GM18505 (cell line): Measurements from ENCODE around the gene SLX1B.
"Not testable (repeated sequence)": the region's sequence is repeated elsewhere in the genome, so short reads cannot be mapped to it uniquely, and the experiment has no call there.

Experiments
- ATAC-seq: cut with Tn5 transposase; IDR thresholded peaks from one replicate; pipeline ENCODE4 v1.9.1; 2021; ENCODE audit not compliant: unreplicated experiment

Gene SLX1B

DNA sequence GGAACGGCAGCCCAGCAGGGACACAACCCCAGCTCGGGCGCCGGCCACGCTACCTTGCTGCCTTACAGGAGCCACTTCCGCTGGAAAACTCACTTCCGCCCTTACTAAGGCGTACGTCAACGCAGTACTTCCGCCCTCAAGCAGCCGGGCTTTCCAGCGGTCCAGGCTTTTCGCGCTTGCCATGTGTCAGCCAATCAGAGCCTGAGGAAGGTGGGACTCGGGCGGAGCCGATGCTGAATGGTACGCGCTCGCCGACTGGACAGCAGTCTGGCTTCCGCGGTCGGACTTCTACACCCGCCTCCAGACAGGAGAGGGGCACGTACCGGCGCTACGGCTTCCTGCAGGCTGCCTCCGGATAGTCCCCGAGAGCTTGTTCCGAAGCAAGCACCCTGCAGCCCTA lies at the start of gene SLX1B, which contains the start of gene BOLA2:
SLX1B (plus strand) TSS at position 265 of the 400 bp plus-strand sequence.
BOLA2 (minus strand) TSS at position 83 of the 400 bp plus-strand sequence. CDS start 98 bp downstream, outside the sequence.
- ATAC-seq: peak; percentile 78

DNA sequence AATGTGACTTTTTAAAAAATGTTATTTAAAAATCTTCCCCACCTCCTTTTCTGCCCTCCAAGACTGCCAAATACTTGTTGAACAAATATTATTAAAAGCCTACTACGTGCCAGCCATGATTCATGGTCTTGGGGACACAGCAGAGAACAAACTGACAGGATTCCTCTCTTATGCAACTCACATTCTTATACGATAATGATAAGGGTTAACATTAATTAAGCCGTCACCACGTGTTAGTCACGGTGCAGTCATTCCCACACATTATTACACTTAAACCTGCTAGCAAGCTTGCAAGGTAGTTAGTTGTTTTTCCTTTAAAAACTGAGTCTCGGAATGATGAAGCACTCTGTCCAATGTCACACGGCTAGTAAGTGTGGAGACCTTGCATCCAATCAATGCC lies 49.1 kb upstream of the SLX1B start:
- not testable (repeated sequence) for ATAC-seq

DNA sequence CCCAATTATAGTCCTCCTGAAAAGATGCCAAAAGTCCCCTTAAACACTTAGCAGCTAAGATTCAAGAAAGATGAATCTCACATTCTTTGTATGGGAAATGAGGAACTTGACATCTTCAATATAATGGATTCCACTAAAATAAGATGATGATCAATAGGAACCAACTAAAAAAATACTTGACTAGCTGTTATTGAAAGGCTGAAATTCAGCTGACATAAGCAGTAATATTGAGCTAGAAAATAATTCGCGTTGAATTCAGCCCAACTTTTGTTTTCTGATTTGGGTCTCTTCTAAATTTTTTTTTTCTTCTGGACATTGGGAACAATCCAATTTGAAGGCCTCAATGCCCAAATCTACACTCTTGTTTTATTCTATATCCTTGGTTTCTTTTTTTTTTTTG lies 30.7 kb upstream of the SLX1B start:
- ATAC-seq: not testable (repeated sequence)

DNA sequence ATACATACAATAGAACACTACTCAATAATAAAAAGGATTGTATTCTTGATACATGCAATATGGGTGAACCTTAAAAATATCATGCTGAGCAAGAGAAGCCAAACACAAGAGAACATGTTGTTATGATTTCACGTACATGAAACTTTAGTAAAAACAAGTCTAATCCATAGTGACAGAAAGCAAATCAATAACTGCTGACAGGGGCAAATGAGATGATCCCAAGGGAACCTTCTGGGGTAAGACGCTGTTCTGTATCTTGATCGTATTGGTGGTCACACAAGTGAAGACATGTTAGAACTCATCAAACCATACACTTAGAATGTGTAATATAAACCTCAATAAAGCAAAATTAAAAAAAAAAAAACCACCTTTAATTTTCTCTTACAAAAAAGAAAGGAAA lies 28.9 kb upstream of the SLX1B start:
- not testable (repeated sequence) for ATAC-seq

DNA sequence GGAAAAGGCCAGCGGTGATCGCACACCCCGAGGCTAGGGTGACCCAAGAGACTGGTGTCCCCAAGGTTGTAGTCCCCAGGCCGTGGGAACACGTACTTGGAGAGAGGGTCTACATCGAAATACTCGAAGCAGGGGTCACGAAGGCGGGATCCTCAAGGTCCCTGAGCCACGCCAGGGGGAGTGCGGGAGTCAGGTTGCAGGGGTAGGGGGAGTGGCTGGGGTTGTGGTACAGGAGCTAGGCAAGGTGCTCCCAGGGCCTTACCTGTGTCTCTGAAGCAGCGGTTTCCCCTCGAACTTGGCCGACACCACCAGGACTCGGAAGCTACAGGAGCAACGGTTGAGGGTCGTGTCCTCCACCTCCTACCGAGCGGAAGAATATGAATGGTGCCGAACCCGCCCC lies 579 bp upstream of the SLX1B start:
- ATAC-seq: not testable (repeated sequence)

DNA sequence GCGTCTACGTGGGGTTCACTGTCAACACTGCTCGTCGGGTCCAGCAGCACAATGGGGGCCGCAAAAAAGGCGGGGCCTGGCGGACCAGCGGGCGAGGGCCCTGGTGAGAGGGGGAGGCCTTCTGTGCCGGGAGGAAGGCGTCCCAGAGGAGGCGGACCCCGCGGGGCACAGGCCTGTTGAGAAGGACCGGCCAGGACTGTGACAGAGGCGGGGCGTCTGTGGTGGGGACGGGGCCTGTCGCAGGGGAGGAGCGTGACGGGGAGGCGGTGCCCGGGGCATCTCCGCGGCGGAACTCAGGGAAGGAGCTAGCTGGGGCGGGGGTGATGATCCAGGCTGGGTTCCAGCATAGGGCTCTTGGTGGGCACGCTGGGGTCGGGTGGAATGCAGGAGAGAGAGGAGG lies 495 bp downstream of the SLX1B start:
- peak; percentile 55 for ATAC-seq

DNA sequence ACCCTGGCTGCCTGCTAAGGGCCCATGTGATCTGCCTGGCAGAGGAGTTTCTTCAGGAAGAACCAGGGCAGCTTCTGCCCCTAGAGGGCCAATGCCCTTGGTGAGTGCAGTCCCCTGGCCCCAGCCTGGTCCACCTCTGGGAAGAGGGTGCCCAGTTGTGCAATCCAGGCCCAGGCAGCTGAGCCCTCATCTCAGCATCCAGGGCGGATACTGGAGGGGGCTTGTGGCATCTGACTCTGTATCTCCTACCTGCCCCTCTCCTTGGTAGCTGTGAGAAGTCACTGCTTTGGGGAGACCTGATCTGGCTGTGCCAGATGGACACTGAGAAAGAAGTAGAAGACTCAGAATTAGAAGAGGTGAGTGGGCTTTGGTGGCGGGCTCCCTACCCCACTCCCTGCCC lies 3.3 kb downstream of the SLX1B start:
- not testable (repeated sequence) for ATAC-seq

DNA sequence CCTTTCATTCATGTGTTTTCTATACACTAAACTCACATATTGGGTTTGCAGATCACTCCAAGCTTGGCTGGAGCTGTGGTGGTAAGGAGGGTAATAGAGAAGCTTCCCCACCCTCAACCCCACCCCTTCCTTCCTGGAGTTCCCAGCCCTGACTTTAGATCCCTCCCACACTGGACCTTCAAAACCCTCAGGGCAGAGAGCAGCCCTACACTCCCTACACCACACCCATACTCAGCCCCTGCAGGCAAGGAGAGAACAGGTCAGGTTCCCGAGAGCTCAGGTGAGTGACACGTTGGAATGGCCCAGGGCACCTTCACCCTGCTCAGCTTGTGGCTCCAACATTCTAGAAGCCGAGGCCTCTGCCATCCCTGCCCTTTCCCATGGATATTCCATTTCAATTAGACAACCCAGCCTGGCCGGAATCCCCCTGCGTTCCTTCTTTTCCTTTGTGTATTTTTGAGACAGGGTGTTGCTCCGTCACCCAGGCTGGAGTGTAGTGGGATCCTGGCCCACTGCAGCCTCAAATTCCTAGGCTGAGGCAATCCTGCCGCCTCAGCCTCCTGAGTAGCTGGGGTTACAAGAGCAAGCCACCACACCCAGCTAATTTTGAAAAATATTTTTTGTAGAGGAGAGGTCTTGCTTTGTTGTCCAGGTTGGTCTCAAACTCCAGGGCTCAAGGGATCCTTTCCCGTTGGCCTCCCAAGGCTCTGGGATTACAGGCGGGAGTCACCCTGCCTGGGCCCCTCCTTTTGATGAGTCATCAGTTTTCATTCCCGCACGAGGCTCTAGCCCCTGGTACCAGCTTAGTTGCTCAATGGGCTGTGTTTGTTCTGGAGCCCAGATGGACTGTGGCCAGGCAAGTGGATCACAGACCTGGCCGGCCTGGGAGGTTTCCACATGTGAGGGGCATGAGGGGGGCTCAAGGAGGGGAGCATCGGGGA lies 5.6 kb downstream of the SLX1B start, which contains the start of gene SULT1A4:
SULT1A4 (plus strand) TSS at position 208 of the 941 bp plus-strand sequence. CDS start 1,473 bp downstream, outside the sequence.
- ATAC-seq: not testable (repeated sequence)

DNA sequence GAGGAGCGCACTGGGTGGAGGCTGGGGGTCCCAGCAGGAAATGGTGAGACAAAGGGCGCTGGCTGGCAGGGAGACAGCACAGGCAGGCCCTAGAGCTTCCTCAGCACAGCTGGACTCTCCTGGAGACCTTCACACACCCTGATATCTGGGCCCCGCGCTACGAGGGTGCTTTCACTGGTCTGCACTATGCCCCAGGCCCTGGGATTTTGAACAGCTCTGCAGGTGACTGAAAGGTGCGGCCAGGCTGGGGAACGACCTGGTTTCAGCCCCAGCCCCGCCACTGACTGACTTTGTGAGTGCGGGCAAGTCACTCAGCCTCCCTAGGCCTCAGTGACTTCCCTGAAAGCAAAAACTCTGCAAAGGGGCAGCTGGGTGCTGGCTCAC lies 6.3 kb downstream of the SLX1B start:
- ATAC-seq: not testable (repeated sequence)

DNA sequence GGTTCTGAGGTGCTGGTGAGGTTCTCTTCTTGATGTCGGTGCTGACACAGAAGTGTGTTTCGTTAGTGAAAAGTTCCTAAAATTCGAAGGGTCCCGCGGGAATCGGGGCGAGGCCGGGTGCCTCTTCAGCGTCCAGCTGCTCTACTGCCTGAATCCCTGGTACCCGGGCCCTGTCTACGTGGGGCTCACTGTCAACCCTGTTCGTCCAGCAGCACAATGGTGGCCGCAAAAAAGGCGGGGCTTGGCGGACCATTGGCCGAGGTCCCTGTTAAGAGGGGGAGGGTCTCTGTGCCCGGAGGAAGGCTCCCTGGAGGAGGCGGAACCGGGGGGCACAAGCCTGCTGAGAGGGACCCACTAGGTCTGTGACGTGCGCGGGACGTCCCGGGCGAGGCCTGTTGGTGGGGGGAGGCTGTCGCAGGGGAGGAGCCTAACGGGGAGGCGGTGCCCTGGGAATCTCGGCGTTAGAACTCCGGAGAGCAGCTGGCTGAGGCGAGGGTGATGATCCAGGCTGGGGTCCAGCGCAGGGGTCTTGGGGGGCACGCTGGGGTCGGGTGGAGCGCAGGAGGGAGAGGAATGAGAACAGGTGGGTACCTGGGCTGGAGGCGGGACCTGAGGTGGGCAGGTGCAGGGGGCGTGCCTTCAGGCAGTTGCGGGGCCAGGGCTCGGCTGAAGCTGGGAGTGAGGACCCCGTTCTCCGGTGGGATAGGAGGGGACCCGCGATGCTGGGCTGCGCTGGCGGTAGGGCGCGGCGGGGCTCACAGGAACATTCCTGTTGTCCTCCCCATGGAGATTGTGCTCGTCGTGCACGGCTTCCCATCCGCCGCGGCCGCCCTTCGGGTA lies 11.9 kb downstream of the SLX1B start:
- ATAC-seq: not testable (repeated sequence)

DNA sequence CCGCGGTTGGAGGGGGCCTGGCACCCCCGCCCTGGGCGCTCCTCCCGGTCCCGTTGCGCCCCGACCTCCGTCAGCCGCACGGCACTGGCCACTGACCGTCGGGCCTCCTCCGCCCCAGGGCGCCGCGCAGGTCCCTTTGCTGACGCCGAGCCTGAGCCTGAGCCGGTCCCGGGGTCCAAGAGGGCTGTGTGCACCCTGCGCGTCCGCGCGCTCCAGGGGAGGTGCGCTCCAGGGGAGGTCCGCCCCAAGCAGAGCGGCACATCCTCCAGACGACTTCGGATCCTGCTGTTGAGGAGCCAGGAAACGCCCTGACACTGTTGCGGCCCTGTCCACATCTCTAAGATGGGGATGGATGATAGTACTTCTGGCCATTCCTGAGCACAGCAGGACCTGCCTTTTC lies 12.6 kb downstream of the SLX1B start:
- ATAC-seq: not testable (repeated sequence)

DNA sequence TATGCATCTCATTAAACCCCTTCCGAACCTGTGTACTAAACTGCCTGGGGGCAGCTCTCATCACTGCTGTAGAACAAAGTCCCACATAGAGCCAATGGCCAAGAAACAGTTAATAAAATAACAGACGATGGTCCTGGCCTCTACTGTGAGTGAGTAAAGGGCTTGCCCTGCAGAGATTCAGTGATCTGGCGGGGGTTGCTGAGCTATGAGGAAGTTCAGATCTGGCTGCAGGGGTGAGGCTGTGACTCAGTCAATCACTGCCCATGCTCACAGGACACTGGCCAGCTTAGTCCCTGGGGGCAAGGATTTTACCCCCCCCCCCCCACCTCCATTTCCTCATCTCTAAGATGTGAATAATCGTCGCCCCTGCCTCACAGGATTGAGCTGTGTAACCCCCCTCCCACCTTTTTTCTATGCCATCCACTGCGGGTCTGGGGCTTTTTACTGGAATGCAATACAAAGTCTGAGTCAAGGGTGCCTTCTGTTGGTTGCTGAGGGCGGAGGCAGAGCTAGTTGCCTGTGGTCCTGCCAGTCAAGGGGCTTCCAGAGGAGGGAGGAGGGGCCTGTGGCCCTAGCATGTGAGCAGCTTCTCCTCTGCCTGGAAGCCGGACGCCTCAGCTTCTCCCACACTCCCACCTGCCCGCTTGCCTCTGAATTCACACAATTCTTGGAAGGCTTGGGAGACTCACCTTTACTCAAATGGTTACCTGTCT lies 13.5 kb downstream of the SLX1B start:
- ATAC-seq: not testable (repeated sequence)

DNA sequence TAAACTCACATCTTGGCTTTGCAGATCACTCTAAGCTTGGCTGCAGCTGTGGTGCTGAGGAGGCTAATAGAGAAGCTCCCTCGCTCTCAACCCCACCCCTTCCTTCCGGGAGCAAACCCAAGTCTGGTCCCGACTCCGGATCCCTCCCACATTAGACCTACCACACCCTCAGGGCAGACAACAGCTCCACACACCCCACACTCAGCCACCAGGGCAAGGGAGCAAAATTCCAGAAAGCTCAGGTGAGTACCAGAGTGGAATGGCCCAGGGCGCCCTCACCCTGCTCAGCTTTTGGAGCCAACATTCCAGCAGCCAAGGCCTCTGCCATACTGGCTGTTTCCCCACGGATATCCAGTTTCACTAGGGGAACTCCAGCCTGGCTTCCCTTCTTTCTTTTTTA lies 15.3 kb downstream of the SLX1B start:
- ATAC-seq: not testable (repeated sequence)

DNA sequence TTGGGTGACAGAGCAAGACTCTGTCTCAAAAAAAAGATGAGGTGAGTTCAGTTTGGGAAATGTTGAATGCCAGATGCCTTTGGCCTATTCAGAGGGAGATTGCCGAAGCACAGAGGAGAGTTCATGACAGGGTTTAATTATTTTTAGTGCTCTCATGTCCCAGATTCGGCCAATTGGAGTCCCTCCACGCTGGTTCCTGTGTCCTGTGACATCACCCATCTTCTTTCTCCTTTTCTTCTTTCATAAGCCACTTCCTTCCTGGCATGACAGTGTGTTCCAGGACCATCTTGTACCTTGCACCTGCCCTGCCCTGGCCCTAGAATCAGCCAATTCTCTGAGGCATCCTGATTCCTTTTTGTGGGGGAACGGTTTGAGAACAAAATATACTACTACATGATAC lies 17.7 kb downstream of the SLX1B start:
- not testable (repeated sequence) for ATAC-seq

DNA sequence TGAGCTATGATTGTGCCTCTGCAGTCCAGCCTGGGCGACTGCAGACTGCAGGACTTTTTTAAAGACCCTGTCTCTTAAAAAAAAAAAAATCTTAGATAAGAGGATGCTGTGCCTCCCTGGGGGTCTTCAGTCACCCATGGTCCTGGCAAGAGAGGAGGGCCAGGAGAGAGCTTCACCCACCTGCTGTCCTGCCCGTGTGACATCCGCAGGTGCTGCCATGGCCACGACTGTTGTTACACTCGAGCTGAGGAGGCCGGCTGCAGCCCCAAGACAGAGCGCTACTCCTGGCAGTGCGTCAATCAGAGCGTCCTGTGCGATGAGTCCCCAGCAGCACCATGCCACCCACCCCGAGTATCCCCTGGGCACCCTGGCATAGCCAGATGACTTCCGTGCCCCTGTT lies 27.9 kb downstream of the SLX1B start:
- ATAC-seq: not testable (repeated sequence)

DNA sequence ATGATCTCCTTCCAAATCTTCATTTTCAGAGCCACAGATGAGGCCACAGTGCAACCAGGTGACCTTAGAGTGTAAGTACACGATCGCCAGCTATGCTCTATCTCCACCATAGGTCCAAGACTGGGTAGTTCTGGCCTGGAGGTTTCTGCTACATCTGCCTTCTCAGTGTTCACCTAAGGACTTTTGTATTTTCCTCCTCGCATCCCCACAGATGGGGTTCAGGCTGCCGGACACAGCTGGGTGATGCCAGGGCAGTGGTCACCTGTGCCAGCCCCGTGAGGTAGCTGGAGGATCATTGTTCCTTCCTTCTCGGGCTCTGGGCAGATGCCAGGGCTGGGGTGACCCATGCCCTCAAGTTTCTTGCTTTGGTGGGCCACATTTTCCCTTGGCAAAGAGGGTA lies 52.0 kb downstream of the SLX1B start, which contains the start of gene NPIPB12:
NPIPB12 (minus strand) TSS at position 101 of the 400 bp plus-strand sequence.
- ATAC-seq: not testable (repeated sequence)
